Measurements from ENCODE around the gene BCR.

The BCR gene

GRCh38 chr22:23300476-23300875, 120.2 kb downstream of the BCR start:
- Histone ChIP-seq H3K79me2 (ENCODE audit: insufficient read depth, low read depth) (no peaks in the 10 kb centered on the region), H3K4me2 (no peak overlapping the region), H3K9ac (no peak overlapping the region), H3K36me3 (ENCODE audit: insufficient read depth) (no peaks in the 10 kb centered on the region), H3K27me3 (ENCODE audit: insufficient read depth, low read depth) (no peaks in the 10 kb centered on the region), H2AFZ (ENCODE audit: low read depth) (no peak overlapping the region), H3K4me1 (ENCODE audit: low read depth, poor library complexity, severe bottlenecking) (no peaks in the 10 kb centered on the region), H3K27ac (no peak overlapping the region), H3K4me3 (IDR thresholded peaks at IDR 0.05; ENCODE audit: insufficient read depth, low read depth, low read length) (no peak overlapping the region), H4K20me1 (ENCODE audit: insufficient read depth) (no peaks in the 10 kb centered on the region)
- TF ChIP-seq CTCF (conservative IDR thresholded peaks at IDR 0.05; ENCODE audit: low read depth, low read length): no peak

- H3K4me2 ChIP-seq: no peak overlapping the region
- H3K4me1 ChIP-seq (ENCODE audit: low read depth, poor library complexity, severe bottlenecking): no peaks in the 10 kb centered on the region
- H3K27ac ChIP-seq: no peak overlapping the region
- H3K4me3 ChIP-seq (IDR thresholded peaks at IDR 0.05; ENCODE audit: insufficient read depth, low read depth, low read length): no peak overlapping the region
- no peaks in the 10 kb centered on the region for H4K20me1 ChIP-seq (ENCODE audit: insufficient read depth)
- no peaks in the 10 kb centered on the region for H3K36me3 ChIP-seq (ENCODE audit: insufficient read depth)
- H3K79me2 ChIP-seq (ENCODE audit: insufficient read depth, low read depth): no peaks in the 10 kb centered on the region
- no peak overlapping the region for H3K9ac ChIP-seq
- no peak overlapping the region for H2AFZ ChIP-seq (ENCODE audit: low read depth)
- TF ChIP-seq CTCF (conservative IDR thresholded peaks at IDR 0.05; ENCODE audit: low read depth, low read length): no peak
- no peaks in the 10 kb centered on the region for H3K27me3 ChIP-seq (ENCODE audit: insufficient read depth, low read depth)
Observed at GRCh38 chr22:23301591-23301990, 121.3 kb downstream of the BCR start.

GRCh38 chr22:23302171-23303002, 122.1 kb downstream of the BCR start:
- Histone ChIP-seq H2AFZ (ENCODE audit: low read depth) (no peak overlapping the region), H3K9ac (no peak overlapping the region), H3K36me3 (ENCODE audit: insufficient read depth) (no peaks in the 10 kb centered on the region), H4K20me1 (ENCODE audit: insufficient read depth) (no peaks in the 10 kb centered on the region), H3K4me2 (no peak overlapping the region), H3K27ac (no peak overlapping the region), H3K4me3 (IDR thresholded peaks at IDR 0.05; ENCODE audit: insufficient read depth, low read depth, low read length) (no peak overlapping the region), H3K27me3 (ENCODE audit: insufficient read depth, low read depth) (no peaks in the 10 kb centered on the region), H3K4me1 (ENCODE audit: low read depth, poor library complexity, severe bottlenecking) (no peaks in the 10 kb centered on the region), H3K79me2 (ENCODE audit: insufficient read depth, low read depth) (no peaks in the 10 kb centered on the region)
- TF ChIP-seq CTCF (conservative IDR thresholded peaks at IDR 0.05; ENCODE audit: low read depth, low read length): no peak

GRCh38 chr22:23305321-23305910, 125.1 kb downstream of the BCR start:
- H3K27ac ChIP-seq: no peak overlapping the region
- no peak overlapping the region for H2AFZ ChIP-seq (ENCODE audit: low read depth)
- H4K20me1 ChIP-seq (ENCODE audit: insufficient read depth): no peaks in the 10 kb centered on the region
- H3K9ac ChIP-seq: no peak overlapping the region
- no peaks in the 10 kb centered on the region for H3K27me3 ChIP-seq (ENCODE audit: insufficient read depth, low read depth)
- no peaks in the 10 kb centered on the region for H3K4me1 ChIP-seq (ENCODE audit: low read depth, poor library complexity, severe bottlenecking)
- H3K79me2 ChIP-seq (ENCODE audit: insufficient read depth, low read depth): no peaks in the 10 kb centered on the region
- no peak overlapping the region for H3K4me3 ChIP-seq (IDR thresholded peaks at IDR 0.05; ENCODE audit: insufficient read depth, low read depth, low read length)
- H3K4me2 ChIP-seq: no peak overlapping the region
- no peak for TF ChIP-seq CTCF (conservative IDR thresholded peaks at IDR 0.05; ENCODE audit: low read depth, low read length)
- no peaks in the 10 kb centered on the region for H3K36me3 ChIP-seq (ENCODE audit: insufficient read depth)
